Neural cell (in vitro differentiated cells): ENCODE data around the gene AP3B1. TPM values are rescaled to one million over a fixed set of nuclear protein-coding genes. Genes with fewer than 3 reads are reported as not detected.

Experiments used
- H2AFZ ChIP-seq: fragments of 200-600, 300-800 bp; sonication (generic), shearing (Covaris generic); 2 replicates; pipeline ENCODE4 v1.6.0; 2014; ENCODE audit warnings: low read depth, mild to moderate bottlenecking, antibody characterized with exemption, low read length, moderate library complexity
- H3F3A ChIP-seq: fragments of 200-600 bp; shearing (Covaris generic); 2 replicates; pipeline ENCODE4 v1.6.1; 2016; ENCODE audit warnings: mild to moderate bottlenecking, moderate library complexity, mixed read lengths, antibody characterized with exemption, low read length; ENCODE audit not compliant: insufficient read depth, poor library complexity, severe bottlenecking
- H3K27ac ChIP-seq: fragments of 200-600, 300-800 bp; sonication (generic), shearing (Covaris generic); 2 replicates; pipeline ENCODE4 v1.5.1; 2014; ENCODE audit warnings: mild to moderate bottlenecking, low read length, moderate library complexity
- H3K27me3 ChIP-seq: fragments of 300-800, 200-600 bp; sonication (generic), shearing (Covaris generic); 2 replicates; pipeline ENCODE4 v1.6.0; 2014; ENCODE audit warnings: mild to moderate bottlenecking, low read depth, low read length, moderate library complexity; ENCODE audit not compliant: insufficient read depth
- H3K36me3 ChIP-seq: fragments of 300-800, 200-600 bp; sonication (generic), shearing (Covaris generic); 2 replicates; pipeline ENCODE4 v1.5.1; 2014; ENCODE audit warnings: mild to moderate bottlenecking, antibody characterized with exemption, low read length, moderate library complexity; ENCODE audit not compliant: insufficient read depth
- H3K4me2 ChIP-seq: fragments of 300-800, 200-600 bp; sonication (generic), shearing (Covaris generic); 2 replicates; pipeline ENCODE4 v1.6.0; 2014; ENCODE audit warnings: mild to moderate bottlenecking, low read length
- H3K4me3 ChIP-seq: fragments of 300-800, 200-600 bp; sonication (generic), shearing (Covaris generic); 2 replicates; pipeline ENCODE4 v1.5.1; 2014; ENCODE audit warnings: mild to moderate bottlenecking, low read length, moderate library complexity
- H3K79me2 ChIP-seq: fragments of 200-600 bp; shearing (Covaris generic); replicated peaks from 2 replicates; pipeline ENCODE4 v1.6.0; 2014; ENCODE audit warnings: mild to moderate bottlenecking, low read length, moderate library complexity; ENCODE audit not compliant: insufficient read depth
- H3K9ac ChIP-seq: fragments of 300-800, 200-600 bp; sonication (generic), shearing (Covaris generic); 2 replicates; pipeline ENCODE4 v1.6.1; 2016; ENCODE audit warnings: mild to moderate bottlenecking, low read length, mixed read lengths
- H3K9me2 ChIP-seq: fragments of 200-600 bp; shearing (Covaris generic); 2 replicates; pipeline ENCODE4 v1.6.1; 2016; ENCODE audit warnings: mild to moderate bottlenecking, low read length, mixed read lengths; ENCODE audit not compliant: insufficient read depth
- H3K9me3 ChIP-seq: fragments of 200-600, 300-800 bp; sonication (generic), shearing (Covaris generic); 2 replicates; pipeline ENCODE4 v1.6.1; 2016; ENCODE audit warnings: mild to moderate bottlenecking, mixed run types, low read length, moderate library complexity, mixed read lengths
- H4K20me1 ChIP-seq: fragments of 200-600 bp; shearing (Covaris generic); 2 replicates; pipeline ENCODE4 v1.6.1; 2016; ENCODE audit warnings: mild to moderate bottlenecking, mixed run types; ENCODE audit not compliant: insufficient read depth
- CTCF ChIP-seq: fragments of 450-650 bp; IDR thresholded peaks from 2 replicates; pipeline ENCODE4 v1.5.1; 2014; ENCODE audit warnings: antibody characterized with exemption, mild to moderate bottlenecking, moderate library complexity; ENCODE audit not compliant: poor library complexity, severe bottlenecking
- EP300 ChIP-seq: fragments of 450-650 bp; conservative IDR thresholded peaks from 2 replicates; pipeline ENCODE4 v1.6.1; 2014; ENCODE audit warnings: antibody characterized with exemption, mild to moderate bottlenecking, moderate library complexity; ENCODE audit not compliant: poor library complexity, severe bottlenecking
- EZH2 ChIP-seq: fragments of 200-600, 300-800 bp; shearing (Covaris generic), sonication (generic); IDR thresholded peaks from 2 replicates; pipeline ENCODE4 v1.6.1; 2014; ENCODE audit warnings: antibody characterized with exemption, low read length, borderline replicate concordance, mild to moderate bottlenecking; ENCODE audit not compliant: insufficient read depth, poor library complexity, severe bottlenecking
- MXI1 ChIP-seq: fragments of 450-650 bp; conservative IDR thresholded peaks from 2 replicates; pipeline ENCODE4 v1.6.1; 2014; ENCODE audit warnings: antibody characterized with exemption, mild to moderate bottlenecking; ENCODE audit not compliant: poor library complexity, severe bottlenecking
- POLR2AphosphoS5 ChIP-seq: IDR thresholded peaks from 2 replicates; pipeline ENCODE4 v1.6.1; 2012
- RAD21 ChIP-seq: fragments of 450-650 bp; conservative IDR thresholded peaks from 2 replicates; pipeline ENCODE4 v1.6.1; 2014; ENCODE audit warnings: antibody characterized with exemption, mild to moderate bottlenecking, moderate library complexity
- REST ChIP-seq: IDR thresholded peaks from 2 replicates; pipeline ENCODE4 v1.6.1; 2012; ENCODE audit warnings: borderline replicate concordance
- SMC3 ChIP-seq: fragments of 450-650 bp; conservative IDR thresholded peaks from 2 replicates; pipeline ENCODE4 v1.6.1; 2014; ENCODE audit warnings: antibody characterized with exemption, mild to moderate bottlenecking, moderate library complexity; ENCODE audit not compliant: poor library complexity
- TAF1 ChIP-seq: IDR thresholded peaks from 2 replicates; pipeline ENCODE4 v1.6.1; 2012; ENCODE audit warnings: low read depth
- polyA plus RNA-seq: library from polyadenylated mRNA; depleted of rRNA; stranded (reverse); fragments of >200 nt; gene quantifications from 2 replicates; pipeline ENCODE4 v1.2.3, GENCODE V29; 2014

The AP3B1 gene
- polyA plus RNA-seq, 1 donor from 2014 or later = 8.5 TPM

GRCh38 chr5:77960863-77961396, 333.6 kb downstream of the AP3B1 start:
- peaks cover under 1% of the 10 kb centered on the region for H3K9me3 ChIP-seq
- no peak overlapping the region for H3K4me3 ChIP-seq
- H4K20me1 ChIP-seq = no peaks in the 10 kb centered on the region
- no peak overlapping the region for H3K27ac ChIP-seq
- H3K9me2 ChIP-seq = no peaks in the 10 kb centered on the region
- H3K9ac ChIP-seq = no peak overlapping the region
- no peaks in the 10 kb centered on the region for H3F3A ChIP-seq
- no peak overlapping the region for H3K4me2 ChIP-seq
- H3K27me3 ChIP-seq = peaks cover 98% of the 10 kb centered on the region
- TF ChIP-seq MXI1 = no peak
- no peak for TF ChIP-seq EP300
- no peak for TF ChIP-seq EZH2
- TF ChIP-seq TAF1 = no peak
- TF ChIP-seq POLR2AphosphoS5 = no peak
- TF ChIP-seq CTCF = no peak
- no peak for TF ChIP-seq SMC3
- TF ChIP-seq REST = no peak
- TF ChIP-seq RAD21 = no peak
- no peaks in the 10 kb centered on the region for H3K79me2 ChIP-seq
- H3K36me3 ChIP-seq = no peaks in the 10 kb centered on the region
- H2AFZ ChIP-seq = no peak overlapping the region

GRCh38 chr5:77960305-77960704, 334.2 kb downstream of the AP3B1 start:
- no peak overlapping the region for H3K27ac ChIP-seq
- H3K4me3 ChIP-seq = no peak overlapping the region
- no peak overlapping the region for H3K4me2 ChIP-seq
- no peaks in the 10 kb centered on the region for H3F3A ChIP-seq
- H3K36me3 ChIP-seq = no peaks in the 10 kb centered on the region
- no peaks in the 10 kb centered on the region for H3K9me2 ChIP-seq
- H3K79me2 ChIP-seq = no peaks in the 10 kb centered on the region
- peaks cover 6% of the 10 kb centered on the region for H3K9me3 ChIP-seq
- TF ChIP-seq RAD21 = no peak
- no peak for TF ChIP-seq REST
- no peak for TF ChIP-seq TAF1
- no peak for TF ChIP-seq SMC3
- TF ChIP-seq POLR2AphosphoS5 = no peak
- TF ChIP-seq CTCF = no peak
- no peaks in the 10 kb centered on the region for H4K20me1 ChIP-seq
- H3K27me3 ChIP-seq = peaks cover 98% of the 10 kb centered on the region
- no peak overlapping the region for H3K9ac ChIP-seq
- no peak overlapping the region for H2AFZ ChIP-seq
